GM12878 (cell line): Measurements from ENCODE around the gene HELZ. TPM values are rescaled to one million over a fixed set of nuclear protein-coding genes. Genes with fewer than 3 reads are reported as not detected.

Source experiments
- ATAC-seq: fragments of 200-7000 bp; cut with Tn5 transposase; 3 replicates; pipeline ENCODE4 v1.9.1; 2020; ENCODE audit warnings: mild to moderate bottlenecking, moderate library complexity
- BruUV-seq: library from RNA; stranded (reverse); fragments of 400-500 nt; replicated peaks from 2 replicates; lab custom pipeline; 2021; lab: Mats Ljungman, UMichigan
- CTCF ChIA-PET: fragments of 300-600 bp; sonication (Branson Sonifier 250); formaldehyde crosslinking; extraction: SDS; loops from one replicate; lab custom pipeline; 2021; ENCODE audit warnings: inconsistent platforms; lab: Yijun Ruan, JAX
- POLR2A ChIA-PET: fragments of 350-600 bp; formaldehyde crosslinking; extraction: SDS; loops from one replicate; lab custom pipeline; 2021; ENCODE audit warnings: inconsistent platforms; lab: Charles Lee
- RAD21 ChIA-PET: fragments of 300-600 bp; sonication (Branson Sonifier 250); formaldehyde crosslinking; loops from one replicate; lab custom pipeline; 2023; ENCODE audit warnings: antibody characterized with exemption; ENCODE audit not compliant: unreplicated experiment; lab: Charles Lee
- SMC1A ChIA-PET: fragments of 300-600 bp; sonication (Branson Sonifier 250); formaldehyde crosslinking; loops from one replicate; lab custom pipeline; 2023; ENCODE audit not compliant: unreplicated experiment, uncharacterized antibody; lab: Charles Lee
- DNase-seq: peaks from one replicate; pipeline ENCODE4 v3.0.0-alpha.2; 2011; ENCODE audit warnings: low read depth, low spot score
- FAIRE-seq: peaks from 3 replicates; lab custom pipeline; 2011; peaks lifted over from hg19 to GRCh38; lab: Jason Lieb, UNC
- H2AFZ ChIP-seq: 2 replicates; pipeline ENCODE4 v1.6.0; 2011; ENCODE audit warnings: low read depth, low read length, control low read depth; ENCODE audit not compliant: control insufficient read depth
- H3K27ac ChIP-seq: 2 replicates; pipeline ENCODE4 v1.5.1; 2011; ENCODE audit warnings: control low read depth; ENCODE audit not compliant: control insufficient read depth, insufficient read depth
- H3K27me3 ChIP-seq, 2 experiments: replicated peaks in 1 of 2; 2 replicates each; pipeline versions ENCODE4 v1.6.0 to v1.6.1; 2011; ENCODE audit warnings: low read length in 1 of 2; ENCODE audit not compliant: control insufficient read depth in 2 of 2, insufficient read depth in 2 of 2
- H3K36me3 ChIP-seq, 2 experiments: 2 replicates each; pipeline ENCODE4 v1.5.1; 2011; ENCODE audit warnings: low read length in 1 of 2; ENCODE audit not compliant: control insufficient read depth in 2 of 2, insufficient read depth in 2 of 2
- H3K4me1 ChIP-seq: 2 replicates; pipeline ENCODE4 v1.6.1; 2011; ENCODE audit warnings: mild to moderate bottlenecking, low read length, moderate library complexity, mixed read lengths; ENCODE audit not compliant: control insufficient read depth, insufficient read depth
- H3K4me2 ChIP-seq: 2 replicates; pipeline ENCODE4 v1.6.0; 2011; ENCODE audit warnings: control low read depth; ENCODE audit not compliant: control insufficient read depth, insufficient read depth
- H3K4me3 ChIP-seq: fragments of 200-600 bp; sonication (generic); 2 replicates; pipeline ENCODE4 v1.5.1; 2016
- H3K79me2 ChIP-seq: 2 replicates; pipeline ENCODE4 v1.6.0; 2011; ENCODE audit warnings: low read length; ENCODE audit not compliant: control insufficient read depth, insufficient read depth
- H3K9ac ChIP-seq: 2 replicates; pipeline ENCODE4 v1.8.0; 2011; ENCODE audit warnings: low read length, control low read depth, mixed read lengths; ENCODE audit not compliant: control insufficient read depth, insufficient read depth
- H3K9me3 ChIP-seq: replicated peaks from 3 replicates; pipeline ENCODE4 v1.5.1; 2011; ENCODE audit warnings: mild to moderate bottlenecking, low read length; ENCODE audit not compliant: control insufficient read depth, insufficient read depth
- H4K20me1 ChIP-seq: 2 replicates; pipeline ENCODE4 v1.6.0; 2011; ENCODE audit not compliant: control insufficient read depth, insufficient read depth
- ATF3 ChIP-seq: IDR thresholded peaks from 2 replicates; pipeline ENCODE4 v1.6.1; 2011; ENCODE audit warnings: low read depth, mild to moderate bottlenecking, low read length, moderate library complexity, borderline replicate concordance; ENCODE audit errors: extremely low read depth
- BCLAF1 ChIP-seq: fragments of 450-650 bp; IDR thresholded peaks from 2 replicates; pipeline ENCODE4 v1.6.1; 2017; ENCODE audit warnings: antibody characterized with exemption, mild to moderate bottlenecking, moderate library complexity
- CBFB ChIP-seq: IDR thresholded peaks from 2 replicates; pipeline ENCODE4 v1.6.1; 2016; ENCODE audit warnings: antibody characterized with exemption, low read depth
- RCOR1 ChIP-seq: conservative IDR thresholded peaks from 2 replicates; pipeline ENCODE4 v1.6.1; 2012; ENCODE audit warnings: low read depth, low read length, improper control_type of control experiment
- SMAD1 ChIP-seq: fragments of 450-650 bp; IDR thresholded peaks from 2 replicates; pipeline ENCODE4 v1.6.1; 2018; ENCODE audit warnings: mild to moderate bottlenecking, low read depth; ENCODE audit not compliant: partially characterized antibody
- SRF ChIP-seq, 2 experiments: IDR thresholded peaks; 2 replicates each; pipeline ENCODE4 v1.6.1; 2011; ENCODE audit warnings: low read depth in 2 of 2, low read length in 2 of 2, mild to moderate bottlenecking in 1 of 2, moderate library complexity in 1 of 2
- STAT1 ChIP-seq: fragments of 450-650 bp; conservative IDR thresholded peaks from 2 replicates; pipeline ENCODE4 v1.6.1; 2014; ENCODE audit warnings: antibody characterized with exemption, mild to moderate bottlenecking
- TBL1XR1 ChIP-seq: IDR thresholded peaks from 2 replicates; pipeline ENCODE4 v1.6.1; 2012; ENCODE audit warnings: low read depth, low read length, improper control_type of control experiment
- TCF3 ChIP-seq: IDR thresholded peaks from 2 replicates; pipeline ENCODE4 v1.6.1; 2012; ENCODE audit warnings: low read depth, mild to moderate bottlenecking, low read length, borderline replicate concordance; ENCODE audit not compliant: insufficient read depth
- ZBED1 ChIP-seq: IDR thresholded peaks from 2 replicates; pipeline ENCODE4 v1.6.1; 2016; ENCODE audit warnings: borderline replicate concordance
- ZBTB4 ChIP-seq: fragments of 450-650 bp; formaldehyde crosslinking; IDR thresholded peaks from 2 replicates; pipeline ENCODE4 v1.4.0; 2022; ENCODE audit warnings: mild to moderate bottlenecking, moderate library complexity
- WGBS: methylation state at CpG from one replicate; pipeline ENCODE4 v1.1.6; 2016; ENCODE audit warnings: low lambda C conversion rate; ENCODE audit not compliant: insufficient replicate concordance, insufficient coverage; ENCODE audit errors: missing lambda C conversion rate; 5-methylcytosine and 5-hydroxymethylcytosine counted together
- in situ Hi-C: fragments of 300-500 bp; cut with MboI; formaldehyde crosslinking; loops from 9 replicates; pipeline ENCODE4 v1.14.3; 2018; ENCODE audit warnings: mixed read lengths
- intact Hi-C: fragments of 100-400 bp; cut with micrococcal nuclease; formaldehyde crosslinking; loops from one replicate; pipeline ENCODE4 v1.14.2; 2022; ENCODE audit not compliant: unreplicated experiment
- polyA plus RNA-seq, 11 experiments: library from polyadenylated mRNA; depleted of rRNA in 4 of 11; unstranded in 6 of 11; stranded (reverse) in 5 of 11; fragments of >200 nt; fragmentation: Nextera tagmentation in 4 of 11; fragmentation: Illumina TruSeq in 1 of 11; extraction: Ambion mirVana in 4 of 11; extraction: Trizol in 1 of 11; gene quantifications; 1 replicate in 1 of 11; 2 replicates in 10 of 11; pipeline versions ENCODE4 v1.2.1 to v1.2.3, GENCODE V29; 2011 to 2016; ENCODE audit warnings: inconsistent platforms in 2 of 11, missing spikeins in 2 of 11, low read depth in 1 of 11
- total RNA-seq, 4 experiments: library from RNA; depleted of rRNA in 3 of 4; stranded (reverse); fragments of >200 nt in 3 of 4; fragmentation: Illumina TruSeq in 1 of 4; extraction: Trizol in 1 of 4; gene quantifications; 2 replicates each; pipeline versions ENCODE4 v1.2.1 to v1.2.3, GENCODE V29; 2013 to 2021

Gene HELZ
- total and polyA plus RNA-seq, 10 of the 15 experiments (the other 5 are each of a cell fraction or from before 2014, with no cell fraction given): 1.5 to 36.8 (median 19.1) TPM

- no peak for TF ChIP-seq BCLAF1
- no peak for TF ChIP-seq SMAD1
- TF ChIP-seq TBL1XR1: no peak
- TF ChIP-seq STAT1: no peak
- no peak for TF ChIP-seq TCF3
- no peak for TF ChIP-seq SRF (IDR thresholded peaks at IDR 0.05; ENCODE audit: low read depth in 2 of 2, low read length in 2 of 2)
- TF ChIP-seq, all 136 proteins: peak for 0
These were observed 5.4 kb downstream of the HELZ start (continued) for GRCh38 chr17:67239597-67239996.

GRCh38 chr17:67238991-67239390, 6.0 kb downstream of the HELZ start:
- ATAC-seq: no peak
- Histone ChIP-seq H3K4me3 (no peak overlapping the region), H3K27me3 (no peaks in the 10 kb centered on the region), H3K36me3 (peaks cover 4 to 24% of the 10 kb centered on the region in 2 experiments), H2AFZ (no peak overlapping the region), H3K9ac (no peak overlapping the region), H4K20me1 (no peaks in the 10 kb centered on the region), H3K27ac (no peak overlapping the region), H3K79me2 (peaks cover 11% of the 10 kb centered on the region), H3K4me1 (peaks cover 4% of the 10 kb centered on the region; the same call in 1 of the 2 replicates), H3K9me3 (no peaks in the 10 kb centered on the region), H3K4me2 (no peak overlapping the region)
- no TSS peak for BruUV-seq
- in situ Hi-C loops: no loop called here
- no peak for DNase-seq
- TF ChIP-seq ZBTB4 (CRISPR knock-in tag) (no peak), RCOR1 (no peak), CBFB (no peak), ATF3 (no peak), ZBED1 (no peak)
- 65% methylated on average over 5 of the region's 5 CpGs for WGBS
- ChIA-PET SMC1A (interaction anchor here (1.0 to 2.0 kb wide), 4 partner anchors 13 to 23 kb away, joined by 3 to 5 read pairs (median 4); no protein-coding TSS in a partner anchor), CTCF (interaction anchor here (0.7 to 1.8 kb wide), 5 partner anchors 10 to 125 kb away, joined by 3 to 5 read pairs (median 4); no protein-coding TSS in a partner anchor), POLR2A (no interaction called here), RAD21 (no interaction called here)
- intact Hi-C loops: no loop called here
- no peak for FAIRE-seq
